SK-N-SH treated with all-trans-retinoic acid at 6 μM for 48 hours (cell line): ENCODE results near the gene ARSG.

ENCODE experiments used
- CREB5 ChIP-seq: fragments of 250-450 bp; sonication (Bioruptor Pico); IDR thresholded peaks from 2 replicates; pipeline ENCODE4 v1.5.1; 2020; ENCODE audit warnings: low read depth, mild to moderate bottlenecking, moderate library complexity
- CSDC2 ChIP-seq: fragments of 250-450 bp; sonication (Bioruptor Pico); IDR thresholded peaks from 2 replicates; pipeline ENCODE4 v1.5.0; 2020; ENCODE audit warnings: mild to moderate bottlenecking, moderate library complexity
- POU6F1 ChIP-seq: fragments of 250-450 bp; sonication (Bioruptor Pico); IDR thresholded peaks from 2 replicates; pipeline ENCODE4 v1.8.0; 2021; ENCODE audit warnings: low read depth, mild to moderate bottlenecking, moderate library complexity, borderline replicate concordance

- no peak for TF ChIP-seq POU6F1 (CRISPR knock-in tag)
- no peak for TF ChIP-seq CREB5 (CRISPR knock-in tag)
- no peak for TF ChIP-seq CSDC2 (CRISPR knock-in tag)
Observed at GRCh38 chr17:68394608-68395331, 103.5 kb downstream of the ARSG start.
